CD4-positive, alpha-beta T cell treated with Interleukin-4 for 4 hours (primary cell): Measurements from ENCODE around the gene GALK1.
"Not testable (repeated sequence)": the region's sequence is repeated elsewhere in the genome, so short reads cannot be mapped to it uniquely, and the experiment has no call there.

ENCODE experiments used
- DNase-seq: peaks from one replicate; pipeline ENCODE4 v3.0.0-alpha.2; 2020

GALK1 gene

DNA sequence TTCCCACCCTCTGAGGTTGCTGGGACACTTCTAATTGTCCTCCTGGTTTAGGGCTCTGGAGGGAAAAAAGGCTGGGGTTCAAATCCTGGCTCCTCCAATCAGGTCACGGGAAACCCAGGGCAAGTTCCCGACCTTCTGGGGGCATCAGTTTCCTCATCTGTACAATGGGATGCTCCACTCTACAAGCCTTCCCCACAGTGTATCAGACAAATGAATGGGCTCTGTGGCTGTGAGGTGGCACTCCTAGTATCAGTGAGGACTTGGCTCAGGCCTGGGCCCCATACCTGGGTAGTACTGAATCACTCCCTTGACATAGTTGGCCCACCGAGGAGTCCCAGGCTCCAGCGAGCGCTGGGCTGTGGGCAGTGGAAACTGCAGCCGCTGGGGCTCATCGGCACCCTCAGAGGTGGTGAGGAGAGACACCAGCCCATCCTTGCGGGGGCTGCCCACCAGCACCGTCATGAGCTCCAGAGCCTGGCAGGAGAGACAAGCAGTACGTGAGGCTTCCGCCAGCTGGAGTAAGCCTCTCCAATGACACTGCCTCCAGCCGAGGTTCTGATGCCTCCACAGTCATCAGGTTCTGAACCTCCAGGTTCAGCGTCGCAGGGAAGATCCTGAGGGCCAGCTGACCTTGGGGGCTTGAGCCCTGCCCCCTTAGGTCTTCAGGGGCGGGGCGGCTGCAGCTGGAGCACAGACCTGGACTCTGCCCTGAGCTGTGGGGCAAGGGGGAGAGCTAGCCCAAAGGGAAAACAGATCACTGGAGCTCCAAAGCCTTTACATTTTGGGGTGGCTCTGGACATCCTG, 1.2 kb downstream of the GALK1 start:
- no peak for DNase-seq

DNA sequence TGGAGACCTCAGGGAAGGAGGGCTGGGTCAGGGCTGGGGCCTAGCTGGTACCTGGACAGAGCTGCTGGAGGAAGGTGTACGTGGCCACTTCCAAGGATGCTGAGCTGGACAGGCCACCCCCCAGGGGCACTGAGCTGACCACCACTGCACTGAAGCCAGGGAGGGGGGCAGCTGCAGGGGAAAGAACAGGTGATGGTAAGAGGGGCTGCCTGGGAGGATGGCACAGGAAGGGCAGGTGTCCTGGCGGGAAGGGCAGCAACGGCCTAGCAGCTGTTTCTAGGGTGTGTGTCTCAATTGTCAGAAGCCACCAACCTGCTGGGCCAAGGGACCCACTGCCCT, 1.8 kb downstream of the GALK1 start:
- no peak for DNase-seq

DNA sequence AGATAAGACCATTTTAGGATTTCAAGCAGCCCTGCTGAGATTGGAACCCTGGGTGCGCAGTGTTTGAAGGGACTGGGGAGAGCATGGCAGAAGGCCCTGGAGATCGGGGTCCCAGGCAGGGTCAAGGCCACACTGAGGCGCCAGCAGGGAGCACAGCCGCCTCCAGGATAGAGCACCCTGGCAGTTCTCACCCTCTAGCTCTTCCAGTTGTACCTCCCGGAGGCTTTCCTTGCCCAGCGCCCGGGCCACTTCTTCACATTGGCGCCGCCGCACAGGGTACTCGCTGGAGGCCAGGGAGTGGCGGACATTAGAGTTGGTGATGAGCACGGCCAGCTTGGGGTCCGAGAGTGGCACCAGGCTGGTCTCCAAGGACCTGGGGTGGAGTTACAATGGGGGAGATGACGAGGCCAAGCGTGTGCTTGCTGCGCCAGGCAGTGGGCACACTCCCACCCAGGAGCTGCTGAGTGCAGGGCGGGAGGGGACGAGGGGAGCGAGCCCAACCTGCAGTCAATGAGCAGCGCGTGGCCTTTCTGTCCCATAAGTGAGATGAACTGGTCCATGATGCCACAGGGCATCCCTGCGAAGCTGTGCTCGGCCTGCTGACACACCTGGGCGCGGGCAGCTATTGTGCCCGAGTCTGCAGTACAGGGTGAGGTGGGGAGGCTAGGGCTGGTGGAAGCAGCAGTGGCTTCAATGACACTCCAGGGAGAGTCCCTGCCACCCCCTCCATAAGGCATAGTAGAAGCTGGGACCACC, 2.3 kb downstream of the GALK1 start:
- no peak for DNase-seq

DNA sequence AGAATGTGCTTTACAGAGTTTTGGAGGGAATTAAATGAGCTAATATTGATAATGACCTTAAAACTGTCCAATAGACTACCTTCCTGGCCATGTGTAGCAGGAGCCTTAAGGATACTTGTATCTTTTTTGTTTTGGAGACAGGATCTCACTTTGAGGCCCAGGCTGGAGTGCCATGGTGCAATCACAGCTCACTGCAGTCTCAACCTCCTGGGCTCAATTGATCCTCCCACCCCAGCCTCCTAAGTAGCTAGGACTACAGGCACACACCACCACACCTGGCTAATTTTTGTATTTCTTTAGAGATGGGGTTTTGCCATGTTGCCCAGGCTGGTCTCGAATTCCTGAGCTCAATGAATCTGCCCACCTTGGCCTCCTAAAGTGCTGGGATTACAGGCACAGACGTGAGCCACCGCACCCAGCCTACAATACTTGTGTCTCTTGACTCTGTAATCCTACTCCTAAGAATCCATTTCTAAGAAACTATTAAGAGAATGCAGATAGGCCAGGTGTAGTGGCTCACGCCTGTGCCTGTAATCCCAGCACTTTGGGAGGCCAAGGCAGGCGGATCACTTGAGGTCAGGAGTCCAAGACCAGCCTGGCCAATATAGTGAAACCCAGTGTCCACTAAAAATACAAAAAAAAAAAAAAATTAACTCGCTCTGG, 4.9 kb downstream of the GALK1 start:
- DNase-seq = not testable (repeated sequence)

DNA sequence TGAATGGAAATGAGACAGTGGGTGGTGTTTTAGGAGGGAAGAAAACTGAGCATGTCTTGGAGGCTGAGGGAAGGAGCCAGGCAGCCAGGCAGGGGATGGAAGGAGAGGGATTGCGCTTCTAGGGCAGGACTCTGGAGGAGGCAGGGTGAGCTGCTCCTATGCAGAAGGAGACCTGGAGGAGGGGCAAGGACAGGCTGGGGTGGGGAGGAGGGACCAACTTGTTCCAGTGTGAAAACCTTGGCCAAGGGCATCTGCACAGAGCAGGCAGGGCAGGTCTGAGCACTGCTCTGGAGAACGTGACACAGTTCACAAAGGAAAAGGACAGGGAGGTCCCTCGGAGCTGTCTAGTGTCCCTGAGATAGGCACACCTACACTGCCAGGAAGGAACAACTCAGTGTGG, 5.5 kb downstream of the GALK1 start:
- DNase-seq = no peak

DNA sequence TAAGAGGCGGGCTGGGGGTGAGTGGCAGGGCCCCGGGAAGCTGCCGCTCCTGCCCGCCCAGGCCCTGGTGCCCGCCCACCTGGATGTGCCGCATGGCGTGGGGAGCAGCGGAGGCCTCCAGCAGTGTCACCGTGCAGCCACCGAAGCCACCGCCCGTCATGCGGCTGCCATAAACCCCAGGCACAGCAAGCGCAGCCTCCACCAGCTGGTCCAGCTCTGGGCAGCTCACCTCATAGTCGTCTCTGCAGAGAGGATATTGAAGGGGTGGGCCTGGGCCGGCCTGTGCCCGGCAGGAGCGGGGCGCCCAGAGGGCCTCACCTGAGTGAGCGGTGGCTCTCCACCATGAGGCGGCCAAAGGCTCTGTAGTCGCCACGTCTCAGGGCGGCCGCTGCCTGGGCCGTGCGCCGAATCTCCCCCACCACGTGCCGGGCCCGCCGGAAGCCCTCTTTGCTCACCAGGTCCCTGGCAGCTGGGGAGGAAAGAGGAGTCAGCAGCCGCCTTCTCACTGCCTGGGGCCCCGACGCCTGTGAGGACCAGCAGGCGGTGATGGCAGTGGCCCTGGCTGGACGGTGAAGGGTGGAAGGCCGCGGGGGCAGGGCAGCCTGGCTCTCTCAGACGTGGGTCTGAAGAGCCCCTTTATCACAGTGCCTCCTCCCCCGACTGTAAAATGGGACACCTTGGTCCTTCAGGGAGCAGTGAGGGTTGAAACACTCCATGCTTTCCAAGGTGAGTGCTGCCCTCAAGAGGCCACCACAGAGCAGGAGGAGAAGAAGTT, 6.7 kb downstream of the GALK1 start:
- no peak for DNase-seq

DNA sequence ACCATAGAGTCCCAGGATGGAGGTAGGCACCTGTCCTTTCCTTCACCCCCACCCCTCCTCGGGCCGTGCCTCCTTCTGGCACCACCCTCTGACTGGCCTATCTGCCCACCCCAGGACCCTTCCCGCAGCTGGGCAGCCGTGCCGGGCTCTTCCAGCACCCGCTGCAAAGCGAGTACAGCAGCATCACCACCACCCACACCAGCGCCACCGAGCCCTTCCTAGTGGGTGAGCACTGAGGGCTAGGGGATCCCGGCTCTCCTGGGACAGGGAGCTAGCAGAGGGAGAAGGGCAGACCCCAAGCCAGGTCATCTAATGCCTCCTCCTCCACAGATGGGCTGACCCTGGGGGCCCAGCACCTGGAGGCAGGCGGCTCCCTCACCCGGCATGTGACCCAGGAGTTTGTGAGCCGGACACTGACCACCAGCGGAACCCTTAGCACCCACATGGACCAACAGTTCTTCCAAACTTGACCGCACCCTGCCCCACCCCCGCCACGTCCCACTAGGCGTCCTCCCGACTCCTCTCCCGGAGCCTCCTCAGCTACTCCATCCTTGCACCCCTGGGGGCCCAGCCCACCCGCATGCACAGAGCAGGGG, 7.8 kb downstream of the GALK1 start:
- DNase-seq = no peak

DNA sequence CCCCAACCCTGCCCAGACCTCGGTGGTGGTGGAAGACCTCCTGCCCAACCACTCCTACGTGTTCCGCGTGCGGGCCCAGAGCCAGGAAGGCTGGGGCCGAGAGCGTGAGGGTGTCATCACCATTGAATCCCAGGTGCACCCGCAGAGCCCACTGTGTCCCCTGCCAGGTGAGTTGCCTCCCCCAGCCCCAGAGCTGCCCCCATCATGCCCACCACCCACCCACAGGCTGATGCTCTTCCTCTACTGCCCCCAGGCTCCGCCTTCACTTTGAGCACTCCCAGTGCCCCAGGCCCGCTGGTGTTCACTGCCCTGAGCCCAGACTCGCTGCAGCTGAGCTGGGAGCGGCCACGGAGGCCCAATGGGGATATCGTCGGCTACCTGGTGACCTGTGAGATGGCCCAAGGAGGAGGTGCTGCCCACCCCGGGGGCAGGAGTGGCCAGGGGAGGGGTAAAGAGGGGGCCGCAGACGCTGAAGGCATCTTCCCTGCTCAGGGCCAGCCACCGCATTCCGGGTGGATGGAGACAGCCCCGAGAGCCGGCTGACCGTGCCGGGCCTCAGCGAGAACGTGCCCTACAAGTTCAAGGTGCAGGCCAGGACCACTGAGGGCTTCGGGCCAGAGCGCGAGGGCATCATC, 8.4 kb downstream of the GALK1 start:
- no peak for DNase-seq

DNA sequence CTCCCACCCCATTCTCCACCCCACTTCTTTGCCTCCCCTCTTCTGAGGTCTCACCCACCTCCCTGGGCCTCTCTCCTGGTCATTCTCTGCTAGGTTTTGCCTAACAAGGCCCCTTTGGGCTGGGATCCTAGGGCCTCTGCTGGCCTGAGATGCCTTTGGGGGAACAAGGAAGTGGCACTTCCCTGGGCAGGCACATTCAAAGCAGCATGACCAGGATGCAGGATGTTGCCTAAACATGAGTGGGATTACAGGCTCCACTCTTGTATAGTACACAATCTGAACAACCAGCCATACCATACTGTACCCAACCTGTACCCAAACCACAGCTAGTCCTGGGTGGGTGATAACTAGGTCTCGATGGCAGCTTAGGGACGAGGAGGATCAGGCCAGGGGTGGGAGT, 9.0 kb downstream of the GALK1 start:
- no peak for DNase-seq

DNA sequence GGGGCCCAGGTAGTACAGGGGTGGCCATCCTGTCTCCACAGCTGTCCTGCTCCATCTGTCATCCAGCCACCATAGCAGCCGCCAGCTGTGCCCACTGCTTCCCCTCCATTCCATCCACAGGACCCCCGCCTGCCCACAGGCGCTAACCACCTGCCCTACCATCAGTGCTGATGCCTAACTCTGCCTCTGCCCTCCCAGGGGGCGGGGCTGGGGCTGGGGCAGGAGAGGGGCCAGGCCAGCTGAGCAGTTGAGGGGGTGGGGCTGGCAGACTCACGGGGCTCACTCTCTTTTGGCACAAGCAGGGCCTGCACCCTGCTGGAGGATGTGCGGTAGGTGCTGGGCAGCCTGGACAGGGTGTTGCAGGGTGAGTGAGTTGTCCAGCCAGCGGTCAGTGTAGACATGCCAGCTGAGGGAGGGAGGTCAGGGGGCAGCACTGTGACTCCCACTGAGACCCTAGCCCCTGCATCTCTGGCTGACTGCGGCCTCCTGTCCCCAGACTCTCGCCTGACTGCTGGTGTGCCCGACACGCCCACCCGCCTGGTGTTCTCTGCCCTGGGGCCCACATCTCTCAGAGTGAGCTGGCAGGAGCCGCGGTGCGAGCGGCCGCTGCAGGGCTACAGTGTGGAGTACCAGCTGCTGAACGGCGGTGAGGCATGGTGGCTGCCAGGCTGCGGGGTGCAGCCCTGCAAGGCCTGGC, 9.6 kb downstream of the GALK1 start:
- DNase-seq = no peak

DNA sequence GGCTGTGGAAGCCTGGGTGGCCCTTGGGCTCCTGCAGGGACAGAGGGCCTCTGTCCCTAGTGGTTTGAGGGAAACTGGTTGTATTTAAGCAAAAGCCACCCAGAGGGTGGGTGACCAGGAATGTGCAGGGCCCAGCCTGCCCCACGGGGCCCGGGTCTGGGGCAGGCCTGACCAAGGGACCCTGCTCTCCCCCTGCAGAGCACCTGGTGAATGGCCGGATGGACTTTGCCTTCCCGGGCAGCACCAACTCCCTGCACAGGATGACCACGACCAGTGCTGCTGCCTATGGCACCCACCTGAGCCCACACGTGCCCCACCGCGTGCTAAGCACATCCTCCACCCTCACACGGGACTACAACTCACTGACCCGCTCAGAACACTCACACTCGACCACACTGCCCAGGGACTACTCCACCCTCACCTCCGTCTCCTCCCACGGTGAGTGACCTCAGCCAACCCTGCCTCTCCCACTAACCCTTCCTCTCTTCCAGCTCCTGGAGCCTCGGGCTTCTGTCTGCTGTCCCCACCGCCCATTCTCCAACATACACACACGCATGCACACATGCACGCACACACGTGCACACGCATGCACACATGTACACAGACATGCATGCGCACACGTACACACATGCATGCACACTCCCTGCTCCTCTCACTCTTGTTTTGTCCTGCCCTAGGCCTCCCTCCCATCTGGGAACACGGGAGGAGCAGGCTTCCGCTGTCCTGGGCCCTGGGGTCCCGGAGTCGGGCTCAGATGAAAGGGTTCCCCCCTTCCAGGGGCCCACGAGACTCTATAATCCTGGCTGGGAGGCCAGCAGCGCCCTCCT, 10.4 kb downstream of the GALK1 start:
- DNase-seq = no peak

DNA sequence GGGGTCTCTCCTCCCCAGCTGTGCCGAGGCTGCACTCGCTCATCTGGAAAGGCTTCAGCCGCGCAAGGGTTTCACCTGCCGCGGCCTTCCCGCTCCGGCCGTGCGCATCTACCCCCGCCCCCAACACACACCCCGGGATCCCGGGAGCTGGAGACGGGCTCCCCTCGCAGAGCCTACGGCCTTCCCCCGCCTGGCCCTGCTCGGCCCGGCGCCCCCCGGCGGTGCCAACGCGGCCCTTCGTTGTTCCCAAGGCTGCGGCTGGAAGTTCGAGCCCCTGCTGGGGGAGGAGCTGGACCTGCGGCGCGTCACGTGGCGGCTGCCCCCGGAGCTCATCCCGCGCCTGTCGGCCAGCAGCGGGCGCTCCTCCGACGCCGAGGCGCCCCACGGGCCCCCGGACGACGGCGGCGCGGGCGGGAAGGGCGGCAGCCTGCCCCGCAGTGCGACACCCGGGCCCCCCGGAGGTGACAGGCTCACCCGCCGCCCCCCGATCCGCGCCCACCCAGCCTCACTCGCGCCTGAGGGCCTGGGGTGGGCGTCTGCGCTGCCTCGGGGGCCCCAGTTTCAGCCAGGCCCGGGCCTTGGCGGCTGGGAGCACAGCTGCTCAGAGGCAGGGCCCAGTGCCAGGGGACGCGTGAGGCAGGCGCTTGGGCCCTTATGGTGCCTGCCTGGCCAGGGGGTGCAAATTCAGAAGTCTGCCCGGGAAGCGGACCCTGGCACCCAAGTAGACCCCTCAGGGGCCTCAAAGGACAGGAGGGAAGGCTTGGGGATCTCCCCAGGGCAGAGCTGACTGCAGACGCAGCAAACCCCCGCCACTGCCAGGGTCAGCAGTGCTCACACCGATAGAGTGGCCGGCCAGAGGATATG, 11.2 kb downstream of the GALK1 start:
- DNase-seq = peak; percentile 66

DNA sequence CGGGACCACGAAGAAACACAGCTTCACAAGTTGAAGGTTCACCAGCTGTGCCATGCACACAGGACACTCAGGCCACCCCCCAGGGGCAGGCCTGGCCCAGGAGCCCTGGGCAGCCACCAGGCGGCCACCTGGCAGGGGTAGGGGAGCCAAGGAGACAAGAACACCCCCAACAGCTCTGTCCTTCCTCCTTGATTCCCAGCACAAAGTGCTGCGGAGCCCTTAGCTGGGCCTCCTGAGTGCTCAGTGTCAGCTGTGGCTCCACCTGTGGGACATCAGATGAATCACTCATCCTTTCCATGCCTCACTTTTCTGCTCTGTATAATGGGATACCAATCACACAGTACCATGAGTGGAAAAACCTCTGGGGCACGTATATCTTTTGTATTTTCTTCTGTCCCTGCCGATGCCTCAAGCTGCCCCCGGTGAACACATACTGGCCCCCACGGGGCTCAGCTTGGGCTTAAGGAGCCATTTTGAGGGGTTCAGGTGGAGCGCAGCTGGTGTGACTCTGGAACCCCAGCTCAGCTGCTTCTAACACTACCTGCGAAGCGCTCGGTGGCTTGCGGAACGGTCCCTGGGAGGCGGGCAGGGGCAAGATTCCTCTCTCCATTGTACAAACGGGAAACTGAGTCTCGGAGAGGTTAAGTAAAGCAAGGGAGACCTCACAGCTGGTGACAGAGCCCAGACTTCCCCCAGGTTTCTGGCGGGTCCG, 12.0 kb downstream of the GALK1 start:
- peak; percentile 23 for DNase-seq

DNA sequence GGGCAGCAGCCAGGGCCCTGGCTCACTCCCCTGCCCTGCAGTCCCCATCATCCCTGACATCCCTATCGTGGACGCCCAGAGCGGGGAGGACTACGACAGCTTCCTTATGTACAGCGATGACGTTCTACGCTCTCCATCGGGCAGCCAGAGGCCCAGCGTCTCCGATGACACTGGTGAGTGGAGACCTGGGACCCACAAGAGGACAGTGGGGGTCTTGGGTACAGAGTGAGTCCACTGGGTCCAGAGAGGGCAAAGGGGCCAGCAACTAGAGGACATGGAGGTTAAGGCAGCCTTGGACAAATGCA, 12.6 kb downstream of the GALK1 start:
- no peak for DNase-seq

DNA sequence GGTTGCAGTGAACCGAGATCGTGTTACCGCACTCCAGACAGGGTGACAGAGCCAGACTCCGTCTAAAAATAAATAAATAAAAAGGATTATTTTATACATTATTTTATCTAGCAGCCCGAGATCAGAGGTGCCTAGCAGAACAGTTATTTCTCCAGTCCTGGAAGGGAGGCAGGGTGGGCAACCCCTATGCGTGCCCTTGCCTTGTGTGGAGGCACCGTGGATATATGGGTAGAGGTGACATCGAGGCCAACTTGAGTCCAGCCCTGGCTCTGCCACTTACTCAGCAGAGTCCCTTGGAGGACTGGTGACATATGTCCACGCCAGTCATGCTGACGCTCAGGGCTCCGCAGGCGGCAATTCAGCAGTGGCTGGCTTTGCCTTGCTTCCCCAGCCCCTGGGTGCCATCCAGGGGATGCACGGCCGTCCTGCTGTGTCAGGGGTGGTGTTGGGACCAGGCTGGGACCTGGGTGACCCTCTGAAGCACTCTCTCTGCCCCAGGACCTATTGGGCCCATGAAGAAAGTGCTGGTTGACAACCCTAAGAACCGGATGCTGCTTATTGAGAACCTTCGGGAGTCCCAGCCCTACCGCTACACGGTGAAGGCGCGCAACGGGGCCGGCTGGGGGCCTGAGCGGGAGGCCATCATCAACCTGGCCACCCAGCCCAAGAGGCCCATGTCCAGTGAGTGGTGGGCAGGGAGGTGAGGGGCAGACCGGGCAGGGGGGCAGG, 13.2 kb downstream of the GALK1 start:
- no peak for DNase-seq

DNA sequence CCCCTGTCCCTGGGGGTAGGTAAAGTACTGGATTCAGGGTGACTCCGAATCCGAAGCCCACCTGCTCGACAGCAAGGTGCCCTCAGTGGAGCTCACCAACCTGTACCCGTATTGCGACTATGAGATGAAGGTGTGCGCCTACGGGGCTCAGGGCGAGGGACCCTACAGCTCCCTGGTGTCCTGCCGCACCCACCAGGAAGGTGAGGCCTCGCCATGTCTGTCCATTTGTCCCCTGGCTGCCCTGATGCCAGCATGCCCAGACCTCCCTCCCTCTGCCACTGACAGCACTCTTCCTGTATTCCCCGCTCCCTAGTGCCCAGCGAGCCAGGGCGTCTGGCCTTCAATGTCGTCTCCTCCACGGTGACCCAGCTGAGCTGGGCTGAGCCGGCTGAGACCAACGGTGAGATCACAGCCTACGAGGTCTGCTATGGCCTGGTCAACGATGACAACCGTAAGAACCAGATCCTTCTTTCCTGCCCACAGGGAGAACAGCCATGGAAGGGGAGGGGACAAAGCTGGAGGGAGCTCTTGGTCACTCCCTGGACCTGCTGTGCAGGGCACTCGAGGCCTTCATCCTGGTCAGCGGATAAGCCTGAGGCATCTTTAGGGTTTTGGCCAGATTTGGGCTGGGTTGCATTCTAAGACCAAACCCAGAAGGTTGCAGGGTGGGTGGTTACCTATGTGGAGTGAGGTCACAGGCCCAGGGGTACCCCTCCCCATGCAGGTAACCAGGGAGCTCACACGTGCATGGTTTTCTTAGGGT, 14.2 kb downstream of the GALK1 start:
- DNase-seq = no peak

DNA sequence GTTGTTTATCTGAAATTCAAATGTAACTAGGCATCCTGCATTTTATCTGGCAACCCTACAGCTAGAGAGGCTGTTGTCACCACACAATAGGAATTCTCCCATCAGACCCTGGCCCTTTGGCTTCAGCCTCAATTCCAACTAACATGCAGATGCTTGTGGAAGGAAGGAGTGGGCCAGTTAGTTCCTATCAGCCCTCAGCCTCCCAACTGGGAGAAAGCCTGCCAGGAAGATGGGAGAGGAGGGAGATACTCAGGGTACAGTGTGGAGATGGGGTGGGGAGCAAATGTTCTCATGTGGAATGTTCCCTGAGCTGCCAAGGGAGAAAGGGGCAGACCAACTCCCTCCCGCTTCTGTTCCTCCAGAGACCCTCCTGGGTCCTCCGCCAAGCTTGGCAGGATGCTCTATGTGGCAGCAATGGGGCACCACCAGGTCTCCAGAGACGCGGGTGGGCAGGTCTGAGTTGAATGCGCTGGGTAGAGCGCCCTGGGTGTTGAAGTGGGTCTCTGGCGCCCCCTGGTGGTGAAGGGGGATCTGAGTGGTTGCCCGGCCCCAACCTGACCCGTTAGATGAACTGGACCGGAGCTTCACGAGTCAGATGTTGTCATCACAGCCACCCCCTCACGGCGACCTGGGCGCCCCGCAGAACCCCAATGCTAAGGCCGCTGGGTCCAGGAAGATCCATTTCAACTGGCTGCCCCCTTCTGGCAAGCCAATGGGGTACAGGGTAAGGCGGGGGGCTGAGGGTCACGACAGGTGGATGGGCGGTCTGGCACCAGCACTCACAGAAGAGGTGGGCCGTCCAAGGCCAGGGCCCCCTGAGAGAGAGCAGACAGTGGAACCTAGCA, 15.2 kb downstream of the GALK1 start:
- peak; percentile 77 for DNase-seq
